Measurements from ENCODE around the gene ZNF783. TPM values are rescaled to one million over a fixed set of nuclear protein-coding genes. Genes with fewer than 3 reads are reported as not detected.

Gene ZNF783
- total and polyA plus RNA-seq, 9 donors = 5.5 to 27.6 (median 17.0) TPM

- no peak overlapping the region for H3K4me3 ChIP-seq
- TF ChIP-seq POLR2A (IDR thresholded peaks at IDR 0.05) (no peak), CTCF (IDR thresholded peaks at IDR 0.05) (no peak), EP300 (IDR thresholded peaks at IDR 0.05) (no peak)
- intact Hi-C loops (cut with DNase I) = no loop called here
- H3K4me1 ChIP-seq (ENCODE audit: insufficient read depth) = no peaks in the 10 kb centered on the region
- H3K9me3 ChIP-seq = no peaks in the 10 kb centered on the region
- DNase-seq = no peak
- no peaks in the 10 kb centered on the region for H3K36me3 ChIP-seq
- WGBS, 3 donors = 79 to 88% (median 82%) methylated on average over 4 of the region's 4 CpGs
- no peaks in the 10 kb centered on the region for H3K27me3 ChIP-seq
- H3K27ac ChIP-seq = no peak overlapping the region
These were observed 5.4 kb upstream of the ZNF783 start for GRCh38 chr7:149256568-149256967.

- no peaks in the 10 kb centered on the region for H3K27me3 ChIP-seq
- intact Hi-C loops (cut with DNase I) = no loop called here
- H3K9me3 ChIP-seq = no peaks in the 10 kb centered on the region
- WGBS, 3 donors = 83 to 98% (median 84%) methylated on average over 2 of the region's 2 CpGs
- H3K4me3 ChIP-seq = no peak overlapping the region
- no peak overlapping the region for H3K27ac ChIP-seq
- no peak for TF ChIP-seq POLR2A (IDR thresholded peaks at IDR 0.05)
- TF ChIP-seq EP300 (IDR thresholded peaks at IDR 0.05) = no peak
- TF ChIP-seq CTCF (IDR thresholded peaks at IDR 0.05) = no peak
- H3K4me1 ChIP-seq (ENCODE audit: insufficient read depth) = no peaks in the 10 kb centered on the region
- DNase-seq = no peak
- H3K36me3 ChIP-seq = no peaks in the 10 kb centered on the region
These were observed 4.8 kb upstream of the ZNF783 start for GRCh38 chr7:149257146-149257545.

GRCh38 chr7:149261316-149261828 is 624 bp upstream of the ZNF783 start:
- intact Hi-C loops (cut with DNase I) = loop anchor here in 2 of 4 donors (10.0 kb wide), 2 partner anchors 163 to 363 kb away; no protein-coding TSS in a partner anchor
- peak overlapping the region; percentile 63 for H3K4me3 ChIP-seq
- no peaks in the 10 kb centered on the region for H3K4me1 ChIP-seq (ENCODE audit: insufficient read depth)
- H3K9me3 ChIP-seq = no peaks in the 10 kb centered on the region
- no peaks in the 10 kb centered on the region for H3K27me3 ChIP-seq
- H3K27ac ChIP-seq = peak overlapping the region; percentile 46 to 92
- H3K36me3 ChIP-seq = no peaks in the 10 kb centered on the region
- no peak for TF ChIP-seq EP300 (IDR thresholded peaks at IDR 0.05)
- no peak for TF ChIP-seq CTCF (IDR thresholded peaks at IDR 0.05)
- TF ChIP-seq POLR2A (IDR thresholded peaks at IDR 0.05) = no peak
- WGBS, 3 donors = 1 to 3% (median 2%) methylated on average over 16 of the region's 16 CpGs
- DNase-seq = no peak

- Histone ChIP-seq H3K36me3 (no peaks in the 10 kb centered on the region), H3K4me1 (ENCODE audit: insufficient read depth) (no peaks in the 10 kb centered on the region), H3K27me3 (no peaks in the 10 kb centered on the region), H3K9me3 (no peaks in the 10 kb centered on the region), H3K4me3 (no peak overlapping the region), H3K27ac (no peak overlapping the region)
- TF ChIP-seq EP300 (IDR thresholded peaks at IDR 0.05) = no peak
- no peak for TF ChIP-seq POLR2A (IDR thresholded peaks at IDR 0.05)
- no peak for TF ChIP-seq CTCF (IDR thresholded peaks at IDR 0.05)
- WGBS, 3 donors = 92 to 97% (median 93%) methylated on average over 21 of the region's 21 CpGs
- intact Hi-C loops (cut with DNase I) = loop anchor here in 2 of 4 donors (10.0 kb wide), 2 partner anchors 158 to 358 kb away; no protein-coding TSS in a partner anchor
- DNase-seq = no peak
These were observed 4.5 kb downstream of the ZNF783 start for GRCh38 chr7:149266451-149266850.

Measured in ovary (tissue), 9 donors.